AG10803 (cell line): ENCODE data around the gene NUDT22.

ENCODE experiments used
- DNase-seq: peaks from one replicate; pipeline ENCODE4 v3.0.0; 2010; ENCODE audit warnings: low read depth
- H3K4me3 ChIP-seq: 2 replicates; pipeline ENCODE4 v1.5.1; 2011; ENCODE audit warnings: mild to moderate bottlenecking, low read length, control low read depth
- TF ChIP-seq, protein P1 (sequence below): conservative IDR thresholded peaks from 2 replicates; pipeline ENCODE4 v1.5.1; 2011; ENCODE audit warnings: mild to moderate bottlenecking, low read length, control low read depth, inconsistent platforms

Gene NUDT22

DNA sequence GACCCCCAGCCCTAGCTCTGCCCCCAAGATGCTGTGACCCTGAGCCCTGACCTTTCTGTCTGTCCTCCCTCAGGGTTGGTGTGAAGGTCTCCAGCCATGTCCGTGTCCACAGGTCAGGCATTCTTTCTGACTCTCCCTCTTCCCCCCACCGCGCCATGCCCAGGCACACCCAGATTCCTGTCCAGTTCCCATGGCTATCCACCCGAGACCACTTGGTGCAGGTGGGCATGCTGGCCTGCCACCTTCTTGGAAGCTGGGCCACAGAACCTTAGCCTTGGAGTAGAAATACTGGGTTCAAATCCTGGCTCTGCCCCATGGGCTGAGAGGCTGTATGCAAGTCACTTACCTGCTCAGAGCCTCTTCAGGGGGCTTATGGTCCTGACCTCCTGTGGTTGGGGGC, 23.0 kb downstream of the NUDT22 start:
- TF ChIP-seq, protein P1, sequence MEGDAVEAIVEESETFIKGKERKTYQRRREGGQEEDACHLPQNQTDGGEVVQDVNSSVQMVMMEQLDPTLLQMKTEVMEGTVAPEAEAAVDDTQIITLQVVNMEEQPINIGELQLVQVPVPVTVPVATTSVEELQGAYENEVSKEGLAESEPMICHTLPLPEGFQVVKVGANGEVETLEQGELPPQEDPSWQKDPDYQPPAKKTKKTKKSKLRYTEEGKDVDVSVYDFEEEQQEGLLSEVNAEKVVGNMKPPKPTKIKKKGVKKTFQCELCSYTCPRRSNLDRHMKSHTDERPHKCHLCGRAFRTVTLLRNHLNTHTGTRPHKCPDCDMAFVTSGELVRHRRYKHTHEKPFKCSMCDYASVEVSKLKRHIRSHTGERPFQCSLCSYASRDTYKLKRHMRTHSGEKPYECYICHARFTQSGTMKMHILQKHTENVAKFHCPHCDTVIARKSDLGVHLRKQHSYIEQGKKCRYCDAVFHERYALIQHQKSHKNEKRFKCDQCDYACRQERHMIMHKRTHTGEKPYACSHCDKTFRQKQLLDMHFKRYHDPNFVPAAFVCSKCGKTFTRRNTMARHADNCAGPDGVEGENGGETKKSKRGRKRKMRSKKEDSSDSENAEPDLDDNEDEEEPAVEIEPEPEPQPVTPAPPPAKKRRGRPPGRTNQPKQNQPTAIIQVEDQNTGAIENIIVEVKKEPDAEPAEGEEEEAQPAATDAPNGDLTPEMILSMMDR, result no peak
- DNase-seq, result no peak
- H3K4me3 ChIP-seq, result no peak overlapping the region

DNA sequence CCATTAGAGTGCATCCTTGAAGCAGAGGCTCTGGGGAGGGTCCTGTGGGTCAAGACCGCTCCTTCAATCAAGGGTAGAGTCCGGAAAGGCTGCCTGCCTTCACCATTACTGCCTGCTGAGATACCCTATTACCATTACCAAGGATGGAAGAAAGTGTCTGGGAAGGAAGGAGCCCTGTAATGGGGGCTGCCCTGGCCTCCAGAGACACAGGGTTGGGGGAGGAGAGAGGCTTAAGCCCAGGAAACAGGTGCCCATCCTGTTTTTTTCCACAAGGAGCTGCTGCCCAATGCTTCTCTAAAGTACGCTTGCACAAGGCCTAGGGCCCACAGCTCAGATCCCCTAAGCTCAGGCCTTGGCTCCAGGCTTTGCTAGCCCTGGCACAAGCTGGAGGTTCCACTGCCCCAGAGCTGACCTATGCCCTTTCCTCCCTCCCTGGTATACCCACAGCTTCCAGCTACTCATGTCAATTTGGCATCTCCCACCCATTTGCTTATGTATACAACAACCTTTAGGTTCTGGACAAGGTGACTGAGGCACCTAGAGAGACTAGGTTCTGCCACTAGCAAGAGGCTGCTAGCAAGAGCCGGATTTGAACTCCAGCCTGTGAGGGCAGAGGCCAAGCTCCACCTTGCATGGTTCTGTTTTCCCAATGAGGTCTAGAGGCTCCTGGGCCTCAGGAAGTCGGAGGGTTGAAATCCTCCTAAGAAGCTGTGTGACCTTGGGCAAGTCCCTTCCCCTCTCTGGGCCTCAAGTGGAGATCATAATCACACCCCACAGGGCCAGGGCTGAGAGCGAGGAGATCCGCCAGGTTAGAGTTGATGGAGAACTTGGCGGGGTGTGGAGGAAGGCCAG, 23.7 kb downstream of the NUDT22 start:
- TF ChIP-seq, protein P1, result no peak
- no peak for DNase-seq
- H3K4me3 ChIP-seq, result no peak overlapping the region

DNA sequence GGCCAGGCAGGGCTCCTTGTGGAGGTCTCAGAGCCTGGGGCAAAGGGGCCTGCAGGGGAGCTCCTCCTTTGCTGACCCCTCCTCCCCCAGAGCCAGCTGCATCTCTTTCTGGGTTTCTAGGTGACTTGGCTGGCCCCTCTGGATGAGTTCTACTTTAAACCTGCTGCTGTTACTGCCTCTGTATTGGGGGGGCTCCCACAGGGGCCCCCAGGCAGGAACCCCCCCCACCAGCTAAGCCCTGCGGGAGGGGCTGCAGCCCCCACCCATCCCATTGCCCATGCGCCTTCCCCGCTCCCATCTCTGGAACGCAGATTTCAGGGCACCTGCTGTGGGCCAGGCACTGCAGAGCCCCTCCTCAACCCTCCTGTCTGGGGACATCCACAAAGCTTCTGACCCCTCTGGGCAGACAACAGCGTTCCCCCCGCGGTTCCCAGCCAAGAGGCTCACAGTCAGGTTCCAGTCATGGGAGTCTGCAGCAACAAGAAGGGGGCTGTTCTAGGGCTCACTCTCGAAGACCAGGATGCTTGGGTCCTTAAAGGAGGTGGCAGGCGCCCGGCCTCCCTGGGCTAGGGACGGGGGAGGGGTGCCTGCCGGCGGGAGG, 24.4 kb downstream of the NUDT22 start:
- peak overlapping the region; percentile 67 for H3K4me3 ChIP-seq
- DNase-seq, result no peak
- TF ChIP-seq, protein P1, result no peak

DNA sequence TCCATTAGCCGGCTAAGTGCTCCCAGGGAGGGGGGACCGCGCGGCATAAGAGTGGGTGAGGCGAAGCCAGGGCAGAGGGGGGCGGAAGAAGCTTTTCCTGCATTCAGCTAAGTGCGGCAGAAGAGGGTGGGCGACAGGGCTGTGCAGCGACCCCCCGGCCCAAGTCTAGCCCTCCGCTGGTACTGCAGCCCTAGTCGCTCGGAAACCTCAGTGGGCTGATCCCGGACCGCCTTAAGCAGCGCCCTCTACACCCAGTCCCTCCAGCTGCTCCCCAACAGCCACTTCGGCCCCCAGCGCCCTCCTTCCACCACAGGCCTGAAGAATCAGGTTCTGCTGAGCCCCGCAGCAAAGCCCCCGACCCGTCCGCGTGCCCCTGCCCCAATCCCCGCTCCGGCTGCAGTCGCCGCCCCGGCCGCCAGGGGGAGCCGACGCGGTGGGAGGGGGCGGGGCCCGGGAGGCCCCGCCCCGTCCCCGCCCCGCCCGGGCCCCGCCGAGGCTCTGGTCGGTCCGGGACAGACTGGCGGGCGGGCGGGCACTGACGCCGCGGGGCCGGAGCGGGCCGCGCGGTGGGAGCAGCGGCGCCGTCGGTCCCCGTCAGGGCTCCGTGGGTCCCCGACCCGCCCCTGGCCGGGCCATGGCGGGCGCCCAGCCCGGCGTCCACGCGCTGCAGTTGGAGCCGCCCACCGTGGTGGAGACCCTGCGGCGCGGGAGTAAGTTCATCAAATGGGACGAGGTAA, 25.1 kb downstream of the NUDT22 start, which contains the start of gene PLCB3:
PLCB3 (plus strand) TSS at position 515 of the 737 bp plus-strand sequence; CDS start at position 635, 120 bp downstream.
- TF ChIP-seq, protein P1, result peak; percentile 43
- peak; percentile 37 for DNase-seq
- peak within 1 kb of the TSS; percentile 78 for H3K4me3 ChIP-seq

DNA sequence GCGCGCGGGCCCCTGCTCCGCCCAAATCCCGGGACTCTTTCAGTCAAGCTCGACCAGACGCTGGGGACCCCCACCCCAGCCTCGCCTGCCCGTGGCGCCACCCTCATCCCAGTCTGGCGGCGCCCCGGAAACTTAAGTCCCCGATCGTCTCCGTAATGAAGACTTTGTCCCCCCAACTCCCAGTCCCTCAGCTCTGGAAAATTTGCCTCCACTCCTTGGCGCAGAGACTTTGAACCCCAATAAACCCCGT, 25.6 kb downstream of the NUDT22 start:
- DNase-seq, result no peak
- TF ChIP-seq, protein P1, result no peak
- H3K4me3 ChIP-seq, result peak overlapping the region; percentile 78

DNA sequence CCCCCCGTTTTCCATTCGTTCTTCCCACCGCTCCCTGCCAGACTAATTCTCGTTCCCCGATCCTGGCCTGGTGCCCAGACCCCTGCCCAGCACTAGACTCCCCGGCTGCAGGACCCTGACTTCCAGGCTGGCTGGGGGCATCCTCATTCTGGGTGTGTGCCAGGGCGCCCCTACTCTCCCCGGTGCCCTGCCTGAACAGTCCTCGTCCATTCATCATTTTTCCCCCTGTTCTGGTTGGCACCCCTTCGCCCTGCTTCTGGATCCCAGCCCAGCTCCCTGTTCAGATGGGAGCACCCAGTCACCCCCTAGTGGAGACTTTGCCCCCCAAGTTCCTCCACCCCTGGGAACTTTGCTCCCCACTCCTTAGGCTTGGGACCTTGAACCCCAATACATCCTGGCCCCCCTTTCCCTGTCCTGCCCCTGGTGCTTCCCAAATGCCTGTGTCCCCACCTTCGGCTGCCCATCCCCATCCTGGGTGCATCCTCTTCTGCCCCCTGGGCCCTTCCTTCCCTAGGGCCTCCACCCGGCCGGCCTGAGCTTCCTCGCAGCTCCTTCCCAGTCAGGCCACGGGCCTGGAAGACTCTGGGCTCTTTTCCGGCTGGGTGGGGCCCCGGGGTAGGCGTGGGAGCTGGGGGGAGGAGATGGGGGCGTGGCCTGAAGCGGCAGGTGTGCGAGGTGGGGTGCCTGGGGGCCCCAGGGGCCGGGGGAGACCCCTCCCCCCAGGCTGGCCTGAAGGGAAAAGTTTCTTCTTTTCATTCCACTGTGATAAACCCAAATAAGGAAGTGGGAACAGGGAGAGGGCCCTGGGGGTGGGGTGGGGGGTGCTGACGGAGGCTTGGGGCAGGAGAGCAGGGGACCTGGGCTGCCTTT, 26.2 kb downstream of the NUDT22 start:
- peak overlapping the region; percentile 78 for H3K4me3 ChIP-seq
- TF ChIP-seq, protein P1, result peak; percentile 54
- DNase-seq, result peak; percentile 34
